ENCODE measurements around the gene SEC22B.
"Not testable (repeated sequence)": the region's sequence is repeated elsewhere in the genome, so short reads cannot be mapped to it uniquely, and the experiment has no call there.

- not testable (repeated sequence) for TF ChIP-seq CBX2 (IDR thresholded peaks at IDR 0.05; ENCODE audit: borderline replicate concordance, low read depth); EP300 (IDR thresholded peaks at IDR 0.05); POLR2A (IDR thresholded peaks at IDR 0.05; ENCODE audit: low read length); FOXS1 (CRISPR knock-in tag; IDR thresholded peaks at IDR 0.05); MAX (IDR thresholded peaks at IDR 0.05); HEYL (CRISPR knock-in tag; IDR thresholded peaks at IDR 0.05); USF2 (IDR thresholded peaks at IDR 0.05); HDAC2 (IDR thresholded peaks at IDR 0.05); ESRRA (IDR thresholded peaks at IDR 0.05; ENCODE audit: borderline replicate concordance, low read length)
- TF ChIP-seq, protein P1, sequence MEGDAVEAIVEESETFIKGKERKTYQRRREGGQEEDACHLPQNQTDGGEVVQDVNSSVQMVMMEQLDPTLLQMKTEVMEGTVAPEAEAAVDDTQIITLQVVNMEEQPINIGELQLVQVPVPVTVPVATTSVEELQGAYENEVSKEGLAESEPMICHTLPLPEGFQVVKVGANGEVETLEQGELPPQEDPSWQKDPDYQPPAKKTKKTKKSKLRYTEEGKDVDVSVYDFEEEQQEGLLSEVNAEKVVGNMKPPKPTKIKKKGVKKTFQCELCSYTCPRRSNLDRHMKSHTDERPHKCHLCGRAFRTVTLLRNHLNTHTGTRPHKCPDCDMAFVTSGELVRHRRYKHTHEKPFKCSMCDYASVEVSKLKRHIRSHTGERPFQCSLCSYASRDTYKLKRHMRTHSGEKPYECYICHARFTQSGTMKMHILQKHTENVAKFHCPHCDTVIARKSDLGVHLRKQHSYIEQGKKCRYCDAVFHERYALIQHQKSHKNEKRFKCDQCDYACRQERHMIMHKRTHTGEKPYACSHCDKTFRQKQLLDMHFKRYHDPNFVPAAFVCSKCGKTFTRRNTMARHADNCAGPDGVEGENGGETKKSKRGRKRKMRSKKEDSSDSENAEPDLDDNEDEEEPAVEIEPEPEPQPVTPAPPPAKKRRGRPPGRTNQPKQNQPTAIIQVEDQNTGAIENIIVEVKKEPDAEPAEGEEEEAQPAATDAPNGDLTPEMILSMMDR (IDR thresholded peaks at IDR 0.05): not testable (repeated sequence)
Observed at GRCh38 chr1:120120525-120120924, 55.8 kb downstream of the SEC22B start.

Measured in A549 (cell line).